KBM-7 (cell line): ENCODE data around the gene SIGLEC12.
"Not testable (repeated sequence)": the region's sequence is repeated elsewhere in the genome, so short reads cannot be mapped to it uniquely, and the experiment has no call there.

Experiments used
- DNase-seq: peaks from one replicate; pipeline ENCODE4 v3.0.0-alpha.2; 2015
- in situ Hi-C: fragments of 300-500 bp; cut with MboI; formaldehyde crosslinking; loops from 2 replicates; pipeline ENCODE4 v1.14.3; 2020; ENCODE audit warnings: low sequenced_read_pairs, low pct_unique_long_range_greater_than_20kb, mixed read lengths

The SIGLEC12 gene

DNA sequence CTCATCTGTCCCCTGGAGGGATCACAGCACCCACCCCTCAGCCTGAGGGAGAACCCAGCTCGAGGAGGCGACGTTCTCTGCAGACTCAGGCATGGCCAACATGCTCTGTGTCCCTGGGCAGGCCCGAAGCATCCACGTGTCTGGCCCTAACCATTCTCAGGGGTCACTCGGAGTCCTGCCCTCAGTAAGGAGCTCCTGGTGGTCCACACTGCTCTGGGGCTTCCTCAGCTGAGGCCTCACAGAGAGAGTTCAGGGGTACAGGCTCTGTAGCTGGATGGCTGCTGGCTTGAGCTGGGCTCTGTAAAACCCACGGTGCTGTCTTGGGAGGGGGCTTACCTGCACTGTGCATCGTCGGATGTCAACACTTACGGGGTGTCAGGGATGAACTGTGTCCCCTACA lies 38.9 kb downstream of the SIGLEC12 start:
- no peak for DNase-seq
- in situ Hi-C loops, result no loop called here

- no peak for DNase-seq
- in situ Hi-C loops, result no loop called here
Observed at GRCh38 chr19:51462276-51462675, 39.3 kb downstream of the SIGLEC12 start.

GRCh38 chr19:51461723-51462161 lies 39.9 kb downstream of the SIGLEC12 start:
- in situ Hi-C loops, result no loop called here
- no peak for DNase-seq

DNA sequence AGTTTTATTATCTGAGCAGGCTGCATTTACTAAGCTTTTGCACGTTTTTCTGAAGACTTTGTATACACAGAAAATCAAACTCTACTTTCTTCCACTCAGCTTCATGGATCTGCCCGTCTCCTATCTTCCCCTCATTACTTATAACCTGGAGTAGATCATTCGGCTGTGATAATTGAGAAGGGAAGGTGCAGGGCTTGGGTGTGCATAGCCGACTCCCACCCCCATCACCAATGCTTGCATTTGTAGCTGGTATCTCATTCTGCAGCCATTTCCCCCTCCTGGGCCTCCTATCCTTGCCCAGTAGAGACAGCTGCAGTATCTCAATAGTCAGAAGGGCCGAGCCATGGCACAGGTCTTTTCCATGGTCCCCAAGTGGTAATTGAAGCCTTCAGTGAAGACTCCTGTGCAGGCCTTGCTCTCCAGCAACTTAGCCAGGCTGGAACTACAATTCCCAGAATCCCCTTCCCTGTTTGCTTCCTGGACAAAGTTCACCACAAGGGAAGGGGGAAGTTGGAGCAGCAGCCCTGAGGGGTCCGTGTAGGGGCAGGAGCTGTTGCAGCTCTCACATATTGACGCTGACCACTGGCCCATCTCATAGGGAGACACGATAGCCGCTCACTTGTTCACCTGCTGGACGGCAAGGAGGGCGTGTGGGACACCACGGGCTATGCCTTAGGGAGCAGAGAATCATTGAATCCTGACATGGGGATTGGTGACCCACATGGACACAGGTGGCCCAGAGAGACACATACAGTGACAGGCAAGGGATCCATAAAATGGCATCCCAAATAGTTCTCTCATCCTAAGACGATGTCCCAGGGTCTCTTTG lies 41.2 kb downstream of the SIGLEC12 start:
- in situ Hi-C loops, result no loop called here
- DNase-seq, result peak; percentile 72

DNA sequence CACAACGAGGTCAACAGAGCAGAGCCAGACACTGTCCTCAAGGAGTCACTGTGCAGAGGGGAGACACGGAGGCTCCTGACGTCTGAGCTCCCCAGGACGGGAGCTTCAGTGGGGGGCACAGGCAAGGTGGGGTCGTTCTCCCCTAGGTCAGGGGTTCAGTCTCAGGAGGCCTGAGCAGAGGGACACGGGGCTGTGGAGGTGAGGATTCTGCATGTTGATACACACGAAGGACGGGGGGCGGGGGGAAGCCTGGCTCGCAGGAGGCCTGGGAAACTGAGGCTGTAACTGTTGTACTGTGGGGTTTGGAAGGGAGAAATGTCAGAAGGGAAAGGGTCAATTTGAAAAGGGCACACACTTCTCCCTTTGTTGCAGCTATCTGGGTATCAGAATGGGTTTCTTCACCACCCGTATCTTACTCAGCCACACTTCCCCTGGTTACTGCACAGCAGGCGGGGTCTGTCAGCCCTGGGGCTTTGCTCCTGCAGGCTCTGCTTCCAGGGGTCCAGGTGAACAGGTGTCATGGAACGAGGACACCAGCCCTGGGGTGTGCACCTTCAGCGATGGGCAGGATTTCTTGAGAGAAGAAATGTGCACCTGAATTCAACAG lies 42.6 kb downstream of the SIGLEC12 start:
- DNase-seq, result no peak
- in situ Hi-C loops, result no loop called here

DNA sequence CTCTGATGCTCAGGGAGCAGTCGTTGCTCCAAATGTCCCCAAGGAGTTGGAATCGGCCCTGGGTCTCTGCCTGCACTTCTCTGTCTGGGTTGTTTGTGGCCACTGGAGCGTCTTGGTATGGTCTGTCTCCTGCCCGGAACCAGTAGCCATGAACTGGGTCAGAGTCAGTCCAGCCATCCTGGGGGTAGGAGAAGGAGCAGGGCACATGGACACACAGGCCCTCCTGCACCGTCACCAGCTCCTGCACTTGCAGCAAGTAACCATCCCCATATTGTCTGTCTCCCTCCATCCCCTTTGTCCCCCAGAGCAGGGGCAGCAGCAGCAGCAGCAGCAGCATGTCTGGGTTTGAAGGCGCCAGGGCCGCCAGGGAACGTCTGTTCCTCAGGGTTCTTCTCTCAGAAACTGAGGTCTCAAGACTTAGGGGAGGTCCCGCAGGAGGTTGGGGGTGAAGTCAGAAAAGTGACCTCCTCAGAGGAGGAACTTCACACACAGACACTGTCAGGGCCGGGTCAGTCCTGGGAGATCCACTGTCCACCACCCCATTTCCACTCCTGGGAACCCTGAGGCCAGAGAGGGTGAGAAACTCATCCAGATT lies 43.5 kb downstream of the SIGLEC12 start, which contains the start of gene SIGLEC8:
SIGLEC8 (minus strand) TSS at position 404 of the 595 bp plus-strand sequence; CDS start at position 337, 67 bp downstream.
- in situ Hi-C loops, result no loop called here
- no peak for DNase-seq

GRCh38 chr19:51457351-51458013 lies 44.1 kb downstream of the SIGLEC12 start:
- in situ Hi-C loops, result no loop called here
- no peak for DNase-seq

DNA sequence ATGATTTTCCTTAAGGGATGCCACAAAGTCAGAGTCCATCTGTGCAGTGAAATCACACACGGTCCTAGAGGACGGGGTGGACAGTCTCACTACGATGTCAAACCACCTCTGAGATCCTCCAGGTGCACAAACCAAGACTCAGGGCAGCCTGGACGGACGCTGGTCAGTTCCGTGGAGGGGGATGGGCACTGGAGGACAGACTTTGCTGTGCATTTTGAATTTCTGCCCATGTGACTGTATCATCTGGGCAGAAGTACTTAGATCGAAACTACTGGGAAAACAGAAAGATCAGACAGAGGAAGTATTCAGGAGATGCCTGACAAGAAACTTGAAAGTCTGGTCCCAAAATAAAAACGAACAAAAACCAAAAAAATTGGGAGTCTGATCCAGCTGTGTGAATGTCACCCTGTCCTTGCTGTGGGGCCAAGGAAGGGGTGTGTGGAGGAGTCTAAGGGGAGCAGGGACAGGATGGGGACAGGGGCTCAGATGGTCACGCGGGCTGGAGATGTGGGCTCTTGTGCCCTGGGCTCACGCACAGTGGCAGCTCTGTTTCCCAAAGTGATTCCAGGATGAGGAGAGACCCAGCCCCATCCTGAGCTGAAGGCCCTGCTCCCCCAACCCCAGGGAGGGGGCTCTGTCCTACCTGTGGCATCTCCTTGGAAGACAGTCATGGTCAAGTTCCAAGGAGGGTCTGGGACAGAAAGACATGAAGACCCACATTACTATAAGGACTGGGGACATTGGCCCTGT lies 44.9 kb downstream of the SIGLEC12 start:
- DNase-seq, result no peak
- in situ Hi-C loops, result no loop called here

DNA sequence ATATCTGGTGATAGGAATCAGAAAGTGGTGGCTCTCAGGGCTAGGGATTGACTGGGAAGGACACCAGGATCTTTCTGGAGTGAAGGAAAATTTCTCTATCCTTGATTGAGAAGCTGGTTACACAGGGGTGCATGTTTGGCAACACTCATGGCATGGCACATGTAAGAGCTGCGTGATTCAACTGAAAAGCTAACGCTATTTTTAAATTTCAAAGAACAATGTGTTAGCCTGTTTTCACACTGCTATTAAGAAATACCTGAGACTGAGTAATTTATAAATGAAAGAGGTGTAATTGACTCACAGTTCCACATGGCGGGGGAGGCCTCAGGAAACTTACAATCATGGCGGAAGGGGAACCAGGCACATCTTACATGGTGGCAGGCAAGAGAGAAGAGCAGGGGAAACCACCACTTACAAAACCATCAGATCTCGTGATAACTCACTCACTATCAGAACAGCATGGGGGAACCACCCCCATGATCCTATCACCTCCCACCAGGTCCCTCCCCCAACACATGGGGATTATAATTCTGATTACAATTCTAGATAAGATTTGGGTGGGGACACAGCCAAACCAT lies 50.8 kb downstream of the SIGLEC12 start:
- peak; percentile 82 for DNase-seq

GRCh38 chr19:51448411-51449016 lies 53.1 kb downstream of the SIGLEC12 start:
- DNase-seq, result peak; percentile 96
- in situ Hi-C loops, result no loop called here

More for the DNA sequence above, 50.8 kb downstream of the SIGLEC12 start:
- in situ Hi-C loops, result no loop called here

DNA sequence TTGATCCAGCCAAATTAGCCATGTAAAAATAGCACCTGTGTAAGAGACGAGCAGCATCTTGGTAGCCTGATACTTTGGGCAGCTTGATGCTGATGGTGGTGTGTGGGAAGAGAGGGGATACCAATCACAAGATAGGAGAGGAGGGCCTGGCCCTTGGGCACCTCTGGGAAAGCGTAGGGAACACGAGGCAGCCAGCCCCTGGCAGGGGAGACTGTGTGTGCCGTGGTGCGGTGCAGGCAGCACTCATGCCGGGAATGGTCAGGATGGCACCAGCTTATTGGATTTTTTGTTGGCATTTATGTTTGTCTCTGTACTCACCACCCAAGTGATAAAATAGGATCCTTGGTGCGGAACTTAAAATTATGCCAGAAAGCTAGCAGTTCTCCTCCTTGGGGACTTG lies 53.6 kb downstream of the SIGLEC12 start:
- in situ Hi-C loops, result no loop called here
- no peak for DNase-seq

- in situ Hi-C loops, DNase-seq: not testable (repeated sequence)
Observed at GRCh38 chr19:51447510-51447909, 54.1 kb downstream of the SIGLEC12 start.

DNA sequence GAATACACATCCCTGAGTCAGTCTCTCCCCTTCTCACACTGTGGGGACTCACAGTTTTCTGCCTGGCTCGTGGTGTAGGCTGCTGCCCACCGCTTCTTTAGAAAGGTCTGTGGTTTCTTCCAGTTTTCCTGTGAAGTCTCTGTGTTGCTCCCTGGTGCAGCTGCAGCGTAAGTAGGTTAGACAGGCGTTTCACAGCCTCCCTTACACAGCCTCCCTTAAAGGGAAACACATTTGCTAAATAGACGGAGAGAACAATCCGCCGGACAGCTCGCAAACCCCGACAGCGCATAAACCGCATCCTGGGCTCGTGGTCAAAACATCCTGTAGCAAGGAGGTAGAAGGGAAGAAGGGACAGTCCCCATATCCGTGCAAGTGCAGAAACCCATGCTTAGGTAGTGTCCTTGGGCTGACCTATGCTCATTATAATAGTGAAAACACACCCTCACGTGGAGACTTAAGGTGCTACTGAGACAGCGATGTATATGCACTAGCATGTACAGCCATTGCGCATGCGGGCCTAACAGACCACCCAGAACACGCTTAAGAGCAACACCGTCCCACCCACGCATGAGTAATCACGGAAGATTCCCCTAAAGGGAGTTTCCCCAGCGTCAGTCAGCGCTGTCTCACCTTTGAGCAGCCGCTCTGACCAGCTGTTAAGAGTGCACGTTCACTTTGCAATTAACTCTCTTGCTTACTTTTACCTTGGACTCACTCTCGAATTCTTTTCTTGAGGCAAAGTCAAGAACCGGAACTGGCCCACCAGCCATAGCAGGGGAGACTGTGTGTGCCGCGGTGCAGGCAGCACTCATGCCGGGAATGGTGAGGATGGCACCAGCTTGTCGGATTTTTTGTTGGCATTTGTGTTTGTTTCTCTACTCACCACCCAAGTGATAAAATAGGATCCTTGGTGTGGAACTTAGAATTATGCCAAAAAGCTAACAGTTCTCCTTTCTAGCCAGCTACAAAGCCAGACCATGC lies 59.9 kb downstream of the SIGLEC12 start:
- in situ Hi-C loops, result no loop called here
- DNase-seq, result peak; percentile 85
